Ovary (tissue), 3 donors: ENCODE results near the gene PMS2.
"Not testable (repeated sequence)": the region's sequence is repeated elsewhere in the genome, so short reads cannot be mapped to it uniquely, and the experiment has no call there.

Experiments
- EP300 ChIP-seq: sonication (generic); formaldehyde crosslinking; IDR thresholded peaks from one replicate; pipeline ENCODE4 v1.6.1; 2017; ENCODE audit warnings: antibody characterized with exemption
- POLR2A ChIP-seq: fragments of 450-650 bp; IDR thresholded peaks from one replicate; pipeline ENCODE4 v1.6.1; 2017; ENCODE audit warnings: antibody characterized with exemption, mild to moderate bottlenecking, moderate library complexity
- TF ChIP-seq, protein P1 (sequence below), 3 donors: fragments of 450-650 bp in 2 of 3; fragments of 200-600 bp in 1 of 3; IDR thresholded peaks; one replicate each; pipeline versions ENCODE4 v1.5.1 to v1.8.0; 2016 to 2022; ENCODE audit warnings: antibody characterized with exemption in 3 of 3, mild to moderate bottlenecking in 1 of 3
- donor health status: DM: no; HTN: no; CAD: no.

DNA sequence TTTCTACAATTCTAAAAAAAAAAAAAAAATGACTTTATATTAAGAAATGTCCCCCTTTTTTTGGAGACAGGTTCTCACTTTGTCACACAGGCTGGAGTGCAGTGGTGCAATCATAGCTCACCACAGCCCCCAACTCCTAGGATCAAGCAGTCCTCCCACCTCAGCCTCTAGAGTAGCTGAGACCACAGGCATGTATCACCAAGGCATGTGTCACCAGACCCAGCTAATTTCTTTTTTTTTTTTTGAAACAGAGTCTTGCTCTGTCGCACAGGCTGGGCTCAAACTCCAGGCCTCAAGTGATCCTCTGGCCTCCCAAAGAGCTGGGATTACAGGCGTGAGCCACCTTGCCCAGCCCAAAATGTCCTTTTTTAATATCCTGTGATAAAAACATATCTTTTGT, 84.7 kb downstream of the PMS2 start:
- TF ChIP-seq POLR2A, EP300: not testable (repeated sequence)
- TF ChIP-seq, protein P1, sequence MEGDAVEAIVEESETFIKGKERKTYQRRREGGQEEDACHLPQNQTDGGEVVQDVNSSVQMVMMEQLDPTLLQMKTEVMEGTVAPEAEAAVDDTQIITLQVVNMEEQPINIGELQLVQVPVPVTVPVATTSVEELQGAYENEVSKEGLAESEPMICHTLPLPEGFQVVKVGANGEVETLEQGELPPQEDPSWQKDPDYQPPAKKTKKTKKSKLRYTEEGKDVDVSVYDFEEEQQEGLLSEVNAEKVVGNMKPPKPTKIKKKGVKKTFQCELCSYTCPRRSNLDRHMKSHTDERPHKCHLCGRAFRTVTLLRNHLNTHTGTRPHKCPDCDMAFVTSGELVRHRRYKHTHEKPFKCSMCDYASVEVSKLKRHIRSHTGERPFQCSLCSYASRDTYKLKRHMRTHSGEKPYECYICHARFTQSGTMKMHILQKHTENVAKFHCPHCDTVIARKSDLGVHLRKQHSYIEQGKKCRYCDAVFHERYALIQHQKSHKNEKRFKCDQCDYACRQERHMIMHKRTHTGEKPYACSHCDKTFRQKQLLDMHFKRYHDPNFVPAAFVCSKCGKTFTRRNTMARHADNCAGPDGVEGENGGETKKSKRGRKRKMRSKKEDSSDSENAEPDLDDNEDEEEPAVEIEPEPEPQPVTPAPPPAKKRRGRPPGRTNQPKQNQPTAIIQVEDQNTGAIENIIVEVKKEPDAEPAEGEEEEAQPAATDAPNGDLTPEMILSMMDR (IDR thresholded peaks at IDR 0.05): not testable (repeated sequence)
